Esophagus muscularis mucosa (tissue), 4 donors: Measurements from ENCODE around the gene GCNA.

Experiments used
- CTCF ChIP-seq, 3 experiments: fragments of 200-600 bp in 2 of 3; fragments of 450-650 bp in 1 of 3; sonication (generic) in 2 of 3; IDR thresholded peaks; one replicate each; pipeline ENCODE4 v1.5.1; 2017 to 2019; ENCODE audit warnings: antibody characterized with exemption in 3 of 3, mild to moderate bottlenecking in 2 of 3, moderate library complexity in 1 of 3
- EP300 ChIP-seq: sonication (generic); formaldehyde crosslinking; IDR thresholded peaks from one replicate; pipeline ENCODE4 v1.6.1; 2017; ENCODE audit warnings: antibody characterized with exemption
- POLR2A ChIP-seq: fragments of 450-650 bp; IDR thresholded peaks from one replicate; pipeline ENCODE4 v1.6.1; 2017; ENCODE audit warnings: antibody characterized with exemption, moderate library complexity, mild to moderate bottlenecking, low read depth

GRCh38 chrX:71536285-71536684, 42.0 kb upstream of the GCNA start:
- TF ChIP-seq CTCF (IDR thresholded peaks at IDR 0.05) (no peak), POLR2A (no peak), EP300 (no peak)
